HFF-Myc (cell line): ENCODE measurements around the gene STK38L.

Source experiments
- DNase-seq: peaks from one replicate; pipeline ENCODE4 v3.0.0-alpha.2; 2011; ENCODE audit warnings: low read depth; ENCODE audit errors: extremely low read depth
- H3K4me3 ChIP-seq: replicated peaks from 2 replicates; pipeline ENCODE4 v1.5.1; 2011; ENCODE audit warnings: low read depth, mild to moderate bottlenecking, control low read depth, low read length
- CTCF ChIP-seq: IDR thresholded peaks from 2 replicates; pipeline ENCODE4 v1.5.1; 2012; ENCODE audit warnings: mild to moderate bottlenecking, low read depth, low read length, control low read depth; ENCODE audit errors: missing control alignments

Gene STK38L

DNA sequence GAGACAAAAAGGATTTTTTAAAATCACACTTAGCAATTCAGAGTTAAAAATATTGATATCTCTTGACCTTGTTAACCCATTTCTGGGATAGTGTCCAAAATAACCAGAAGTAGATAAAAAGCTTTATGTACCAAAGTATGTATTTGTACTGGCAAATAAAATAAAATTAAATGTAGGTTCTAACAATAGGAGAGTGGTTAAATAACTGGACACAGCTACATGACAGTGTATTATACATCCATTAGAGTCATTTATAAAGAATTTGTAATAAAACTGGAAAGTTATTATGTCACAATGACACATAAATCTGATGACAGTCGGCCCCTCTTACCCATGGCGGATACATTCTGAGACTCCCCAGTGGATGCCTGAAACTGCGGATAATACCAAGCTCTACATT, 122.5 kb downstream of the STK38L start:
- TF ChIP-seq CTCF, result no peak
- H3K4me3 ChIP-seq, result no peak overlapping the region
- DNase-seq, result no peak

DNA sequence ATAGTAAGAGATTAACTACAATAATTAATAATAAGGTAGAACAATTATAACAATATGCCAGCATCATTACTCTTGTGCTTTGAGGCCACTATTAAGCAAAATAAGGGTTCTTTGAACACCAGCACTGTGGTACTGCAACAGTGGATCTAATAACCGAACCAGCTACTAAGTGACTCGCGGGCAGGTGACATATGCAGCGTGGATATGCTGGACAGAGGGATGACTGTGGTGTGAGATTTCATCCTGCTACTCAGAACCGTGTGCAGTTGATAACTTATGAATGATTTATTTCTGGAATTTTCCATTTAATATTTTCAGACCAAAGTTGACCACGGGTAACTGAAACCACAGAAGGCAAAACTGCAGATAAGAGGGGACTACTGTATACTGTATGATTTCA, 123.0 kb downstream of the STK38L start:
- H3K4me3 ChIP-seq, result no peak overlapping the region
- TF ChIP-seq CTCF, result no peak
- DNase-seq, result no peak
